ENCODE measurements around the gene ALDH1B1.
A peak's percentile ranks its signal among the peaks of the same experiment; 100 is the strongest.

ALDH1B1 gene

GRCh38 chr9:38392235-38393127 lies at the start of gene ALDH1B1:
ALDH1B1 (plus strand) TSS chr9:38392702; CDS start chr9:38395749, 3,047 bp downstream.
- DNase-seq (ENCODE audit: low spot score) = peak; percentile 87

GRCh38 chr9:38343037-38343436 lies 49.5 kb upstream of the ALDH1B1 start:
- no peak for DNase-seq (ENCODE audit: low spot score)

GRCh38 chr9:38343552-38343951 lies 49.0 kb upstream of the ALDH1B1 start:
- DNase-seq (ENCODE audit: low spot score) = no peak

- no peak for DNase-seq (ENCODE audit: low spot score)
These were observed 47.8 kb upstream of the ALDH1B1 start for GRCh38 chr9:38344566-38345324.

- DNase-seq (ENCODE audit: low spot score) = no peak
These were observed 46.4 kb upstream of the ALDH1B1 start for GRCh38 chr9:38345851-38346755.

- DNase-seq (ENCODE audit: low spot score) = no peak
These were observed 45.7 kb upstream of the ALDH1B1 start for GRCh38 chr9:38346811-38347210.

- DNase-seq (ENCODE audit: low spot score) = no peak
These were observed 45.2 kb upstream of the ALDH1B1 start for GRCh38 chr9:38347271-38347671.

GRCh38 chr9:38347946-38348345 lies 44.6 kb upstream of the ALDH1B1 start:
- DNase-seq (ENCODE audit: low spot score) = no peak

GRCh38 chr9:38350529-38350928 lies 42.0 kb upstream of the ALDH1B1 start:
- no peak for DNase-seq (ENCODE audit: low spot score)

GRCh38 chr9:38352530-38353328 lies 39.8 kb upstream of the ALDH1B1 start:
- no peak for DNase-seq (ENCODE audit: low spot score)

GRCh38 chr9:38355115-38355514 lies 37.4 kb upstream of the ALDH1B1 start:
- DNase-seq (ENCODE audit: low spot score) = no peak

GRCh38 chr9:38355517-38356120 lies 36.9 kb upstream of the ALDH1B1 start:
- DNase-seq (ENCODE audit: low spot score) = no peak

GRCh38 chr9:38356851-38357250 lies 35.7 kb upstream of the ALDH1B1 start:
- DNase-seq (ENCODE audit: low spot score) = no peak

GRCh38 chr9:38357350-38358114 lies 35.0 kb upstream of the ALDH1B1 start:
- no peak for DNase-seq (ENCODE audit: low spot score)

GRCh38 chr9:38358390-38359296 lies 33.9 kb upstream of the ALDH1B1 start:
- no peak for DNase-seq (ENCODE audit: low spot score)

GRCh38 chr9:38359297-38359653 lies 33.2 kb upstream of the ALDH1B1 start:
- DNase-seq (ENCODE audit: low spot score) = no peak

- no peak for DNase-seq (ENCODE audit: low spot score)
These were observed 32.7 kb upstream of the ALDH1B1 start for GRCh38 chr9:38359689-38360385.

GRCh38 chr9:38360839-38361472 lies 31.5 kb upstream of the ALDH1B1 start:
- DNase-seq (ENCODE audit: low spot score) = no peak
